Lung (tissue), 12 donors: ENCODE measurements around the gene XPO5. TPM values are rescaled to one million over a fixed set of nuclear protein-coding genes. Genes with fewer than 3 reads are reported as not detected.

ENCODE experiments used
- ATAC-seq: fragments of 200-7000 bp; cut with Tn5 transposase; one replicate; pipeline ENCODE4 v1.9.1; 2020; ENCODE audit warnings: moderate number of reproducible peaks; ENCODE audit not compliant: insufficient read depth, low FRiP score
- DNase-seq, 3 donors: peaks; one replicate each; pipeline ENCODE4 v3.0.0-alpha.2; 2013 to 2017
- H3K27ac ChIP-seq, 2 donors: one replicate each; pipeline ENCODE4 v1.5.1; 2013; ENCODE audit warnings: mild to moderate bottlenecking in 2 of 2, moderate library complexity in 2 of 2, control low read depth in 1 of 2, inconsistent platforms in 1 of 2, low read depth in 1 of 2, low read length in 1 of 2
- H3K27me3 ChIP-seq, 3 donors: one replicate each; pipeline ENCODE4 v1.5.1; 2013; ENCODE audit warnings: low read length in 2 of 3; ENCODE audit not compliant: control insufficient read depth in 3 of 3, insufficient read depth in 3 of 3
- H3K36me3 ChIP-seq, 4 donors: one replicate each; pipeline ENCODE4 v1.5.1; 2013; ENCODE audit warnings: low read length in 4 of 4, mild to moderate bottlenecking in 1 of 4, moderate library complexity in 1 of 4; ENCODE audit not compliant: control insufficient read depth in 4 of 4, insufficient read depth in 4 of 4
- H3K4me1 ChIP-seq, 5 donors: one replicate each; pipeline ENCODE4 v1.5.1; 2013; ENCODE audit warnings: low read length in 5 of 5, mild to moderate bottlenecking in 2 of 5, moderate library complexity in 1 of 5; ENCODE audit not compliant: control insufficient read depth in 5 of 5, insufficient read depth in 5 of 5
- H3K4me3 ChIP-seq: one replicate; pipeline ENCODE4 v1.5.1; 2013; ENCODE audit warnings: mild to moderate bottlenecking, control low read depth, moderate library complexity
- H3K9ac ChIP-seq, 2 donors: one replicate each; pipeline ENCODE4 v1.5.1; 2013; ENCODE audit warnings: low read length in 2 of 2, control low read depth in 1 of 2; ENCODE audit not compliant: insufficient read depth in 1 of 2
- H3K9me3 ChIP-seq, 4 donors: one replicate each; pipeline ENCODE4 v1.5.1; 2013; ENCODE audit warnings: low read length in 3 of 4, mild to moderate bottlenecking in 1 of 4, moderate library complexity in 1 of 4; ENCODE audit not compliant: control insufficient read depth in 4 of 4, insufficient read depth in 3 of 4
- CTCF ChIP-seq: IDR thresholded peaks from 2 replicates; pipeline ENCODE4 v1.5.1; 2012; ENCODE audit warnings: mild to moderate bottlenecking; ENCODE audit errors: control extremely low read depth, extremely low read depth
- WGBS, 2 donors: extraction: QIAGEN DNeasy Blood & Tissue Kit; methylation state at CpG; one replicate each; pipeline ENCODE4 v1.1.7; 2013; 5-methylcytosine and 5-hydroxymethylcytosine counted together
- polyA plus RNA-seq, 2 donors: library from polyadenylated mRNA; stranded (reverse); fragments of 200-250 nt; gene quantifications; one replicate each; pipeline ENCODE4 v1.2.1, GENCODE V29; 2013
- total RNA-seq, 2 donors: library from RNA; depleted of rRNA in 1 of 2; stranded (reverse); fragments of >200 nt in 1 of 2; gene quantifications; one replicate each; pipeline ENCODE4 v1.2.1, GENCODE V29; 2014 to 2021
- donor health status: control.
- donor health status: control.
- donor health status: Bipolar disorder and iron deficiency.
- donor health status: healthy.
- donor health status: DM: yes; HTN: yes; CAD: no.

Gene XPO5
- total and polyA plus RNA-seq, 4 donors: 9.3 to 30.1 (median 16.3) TPM

- DNase-seq: no peak
- no peak overlapping the region for H3K4me3 ChIP-seq
- no peak overlapping the region for H3K27ac ChIP-seq
- no peak for ATAC-seq
- no peaks in the 10 kb centered on the region for H3K27me3 ChIP-seq
- H3K9ac ChIP-seq: no peak overlapping the region
- no peaks in the 10 kb centered on the region for H3K9me3 ChIP-seq
- no peak for TF ChIP-seq CTCF
- H3K4me1 ChIP-seq: no peaks in the 10 kb centered on the region
- peaks cover 3 to 30% (median 17%) of the 10 kb centered on the region in 4 donors for H3K36me3 ChIP-seq
- WGBS, 2 donors: 96% methylated on average over 6 of the region's 6 CpGs
Measured at GRCh38 chr6:43613721-43614395, 38.0 kb upstream of the XPO5 start.

GRCh38 chr6:43610431-43610830 lies 34.6 kb upstream of the XPO5 start:
- no peaks in the 10 kb centered on the region for H3K4me1 ChIP-seq
- no peak for TF ChIP-seq CTCF
- no peak overlapping the region for H3K27ac ChIP-seq
- peaks cover 3 to 31% (median 22%) of the 10 kb centered on the region in 4 donors for H3K36me3 ChIP-seq
- no peak for DNase-seq
- H3K9ac ChIP-seq: no peak overlapping the region
- 96 to 98% methylated on average over 5 of the region's 5 CpGs for WGBS, 2 donors
- H3K4me3 ChIP-seq: no peak overlapping the region
- no peaks in the 10 kb centered on the region for H3K9me3 ChIP-seq
- ATAC-seq: no peak
- H3K27me3 ChIP-seq: no peaks in the 10 kb centered on the region

GRCh38 chr6:43609402-43609801 lies 33.6 kb upstream of the XPO5 start:
- Histone ChIP-seq H3K27ac (no peak overlapping the region), H3K4me1 (no peaks in the 10 kb centered on the region), H3K4me3 (no peak overlapping the region), H3K9me3 (no peaks in the 10 kb centered on the region), H3K9ac (no peak overlapping the region), H3K27me3 (no peaks in the 10 kb centered on the region), H3K36me3 (peaks cover 8 to 34% (median 27%) of the 10 kb centered on the region in 4 donors)
- ATAC-seq (no peak), DNase-seq (no peak)
- TF ChIP-seq CTCF: no peak
- WGBS, 2 donors: 87 to 94% methylated on average over 1 of the region's 1 CpG

GRCh38 chr6:43608807-43609206 lies 33.0 kb upstream of the XPO5 start:
- TF ChIP-seq CTCF: no peak
- Histone ChIP-seq H3K27me3 (no peaks in the 10 kb centered on the region), H3K9ac (no peak overlapping the region), H3K27ac (no peak overlapping the region), H3K4me1 (no peaks in the 10 kb centered on the region), H3K4me3 (no peak overlapping the region), H3K9me3 (no peaks in the 10 kb centered on the region), H3K36me3 (peaks cover 8 to 29% (median 22%) of the 10 kb centered on the region in 4 donors)
- ATAC-seq: no peak
- no peak for DNase-seq
- WGBS, 2 donors: 33 to 43% methylated on average over 1 of the region's 1 CpG
